Measurements from ENCODE around the gene CAPN10.

DNA sequence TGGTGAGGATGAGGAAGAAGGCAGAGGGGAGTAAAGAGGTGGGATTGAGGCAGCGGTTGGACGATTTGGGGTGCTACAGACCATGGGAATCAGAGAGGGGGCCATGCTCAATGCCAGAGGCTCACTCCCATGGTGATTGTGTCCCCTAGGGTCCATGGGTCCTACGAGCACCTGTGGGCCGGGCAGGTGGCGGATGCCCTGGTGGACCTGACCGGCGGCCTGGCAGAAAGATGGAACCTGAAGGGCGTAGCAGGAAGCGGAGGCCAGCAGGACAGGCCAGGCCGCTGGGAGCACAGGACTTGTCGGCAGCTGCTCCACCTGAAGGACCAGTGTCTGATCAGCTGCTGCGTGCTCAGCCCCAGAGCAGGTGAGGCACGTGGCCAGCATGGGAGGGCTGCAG lies 5.2 kb downstream of the CAPN10 start:
- no peak for TF ChIP-seq EZH2 (IDR thresholded peaks at IDR 0.05; ENCODE audit: insufficient read depth, poor library complexity, severe bottlenecking)
- no peak for TF ChIP-seq EZH2phosphoT487 (IDR thresholded peaks at IDR 0.05; ENCODE audit: insufficient read depth, low read depth)

Measured in GM23248 (cell line).